Vagina (tissue), 2 donors: ENCODE results near the gene HSD17B8.

Experiments used
- CTCF ChIP-seq, 3 experiments: fragments of 450-650 bp in 2 of 3; fragments of 200-600 bp in 1 of 3; sonication (generic) in 1 of 3; IDR thresholded peaks; one replicate each; pipeline ENCODE4 v1.5.1; 2017 to 2019; ENCODE audit warnings: antibody characterized with exemption in 3 of 3, mild to moderate bottlenecking in 2 of 3, moderate library complexity in 2 of 3
- POLR2A ChIP-seq, 2 donors: fragments of 450-650 bp; IDR thresholded peaks; one replicate each; pipeline ENCODE4 v1.6.1; 2017; ENCODE audit warnings: antibody characterized with exemption in 2 of 2, mild to moderate bottlenecking in 2 of 2, moderate library complexity in 2 of 2

DNA sequence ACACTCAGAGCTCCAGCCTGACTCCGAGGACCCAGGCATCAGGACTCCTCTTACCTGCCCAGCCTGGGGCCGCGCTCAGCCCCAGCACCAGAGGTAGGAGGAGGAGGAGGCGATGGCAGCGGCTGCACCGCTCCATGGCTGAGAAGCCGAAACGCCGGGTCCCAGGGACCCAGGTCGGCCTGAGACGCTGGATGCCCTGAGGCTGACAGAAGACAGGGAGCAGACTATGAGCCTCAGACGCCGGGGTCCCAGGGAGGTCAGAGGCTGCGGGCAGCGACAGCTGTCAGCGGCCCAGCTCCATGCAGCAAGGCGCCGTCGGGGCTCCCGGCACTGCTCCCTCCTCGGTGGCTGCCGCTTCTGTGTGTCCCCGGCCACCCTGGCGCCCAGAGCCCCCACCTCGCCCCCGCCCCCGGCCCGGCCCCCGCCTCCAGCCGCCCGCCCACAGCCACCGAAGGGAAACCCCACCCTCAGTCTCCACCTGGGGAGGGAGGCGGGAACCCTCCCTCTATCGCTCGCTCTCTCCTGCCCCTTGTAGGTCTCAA, 12.3 kb upstream of the HSD17B8 start, which contains the start of gene COL11A2:
- TF ChIP-seq CTCF (IDR thresholded peaks at IDR 0.05), result no peak
- TF ChIP-seq POLR2A (IDR thresholded peaks at IDR 0.05), result no peak
